ELR (cell line): ENCODE results near the gene WNT3.
"Not testable (repeated sequence)": the region's sequence is repeated elsewhere in the genome, so short reads cannot be mapped to it uniquely, and the experiment has no call there.

Experiments used
- DNase-seq: peaks from one replicate; pipeline ENCODE4 v3.0.0-alpha.2; 2015; ENCODE audit warnings: low read depth

Gene WNT3, protein sequence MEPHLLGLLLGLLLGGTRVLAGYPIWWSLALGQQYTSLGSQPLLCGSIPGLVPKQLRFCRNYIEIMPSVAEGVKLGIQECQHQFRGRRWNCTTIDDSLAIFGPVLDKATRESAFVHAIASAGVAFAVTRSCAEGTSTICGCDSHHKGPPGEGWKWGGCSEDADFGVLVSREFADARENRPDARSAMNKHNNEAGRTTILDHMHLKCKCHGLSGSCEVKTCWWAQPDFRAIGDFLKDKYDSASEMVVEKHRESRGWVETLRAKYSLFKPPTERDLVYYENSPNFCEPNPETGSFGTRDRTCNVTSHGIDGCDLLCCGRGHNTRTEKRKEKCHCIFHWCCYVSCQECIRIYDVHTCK

DNA sequence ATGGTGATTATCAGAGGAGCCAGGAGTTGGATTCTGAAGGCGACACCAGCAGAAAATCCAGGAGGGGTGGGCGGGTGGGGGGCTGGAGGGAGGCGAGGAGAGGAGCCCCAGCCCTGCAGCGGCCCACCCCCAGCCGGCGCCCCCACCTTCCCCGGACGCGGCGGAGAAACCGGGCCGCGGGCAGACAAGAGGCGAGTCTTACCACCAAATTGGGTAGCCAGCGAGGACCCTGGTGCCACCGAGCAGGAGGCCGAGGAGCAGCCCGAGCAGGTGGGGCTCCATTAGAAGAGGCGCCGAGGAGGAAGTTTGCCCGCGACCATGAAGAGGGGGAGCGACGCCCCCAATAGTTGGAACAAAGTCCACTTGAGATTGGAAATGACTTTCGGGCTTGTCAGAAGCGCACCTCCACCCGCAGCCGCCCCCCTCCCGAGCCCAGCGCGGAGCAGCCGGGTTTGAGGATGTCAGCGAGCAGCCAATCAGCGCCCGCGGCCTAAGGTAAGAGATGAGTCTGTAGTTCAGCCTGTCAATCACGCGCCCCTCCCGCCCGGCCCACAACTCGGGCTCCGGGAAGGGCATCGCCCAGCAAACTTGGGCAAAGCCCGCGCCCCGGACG lies at the start of gene WNT3:
Gene WNT3, minus strand, starts transcription at position 377 of the 613 bp plus-strand sequence. Its CDS starts 95 bp downstream, at position 282.
- no peak for DNase-seq

DNA sequence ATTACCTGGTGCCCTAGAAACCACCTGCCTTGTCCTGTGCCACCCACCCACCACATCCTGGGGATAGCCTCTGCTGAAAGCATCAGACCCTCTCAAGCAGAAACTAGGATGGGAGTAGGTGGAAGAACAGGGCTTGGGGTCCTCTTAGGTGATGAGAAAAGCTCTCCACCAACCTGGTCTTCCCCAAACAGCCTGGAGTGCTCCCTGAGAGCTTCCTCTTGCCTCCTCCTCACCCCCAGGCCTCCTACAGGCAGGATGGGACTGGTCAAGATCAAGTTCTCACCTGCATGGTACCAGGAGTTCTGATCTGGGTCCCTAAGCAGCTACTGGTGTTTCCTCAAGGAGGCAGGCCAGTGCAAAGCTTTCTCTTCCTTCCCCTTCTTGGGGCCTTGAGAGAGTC lies 48.3 kb upstream of the WNT3 start:
- DNase-seq = no peak

DNA sequence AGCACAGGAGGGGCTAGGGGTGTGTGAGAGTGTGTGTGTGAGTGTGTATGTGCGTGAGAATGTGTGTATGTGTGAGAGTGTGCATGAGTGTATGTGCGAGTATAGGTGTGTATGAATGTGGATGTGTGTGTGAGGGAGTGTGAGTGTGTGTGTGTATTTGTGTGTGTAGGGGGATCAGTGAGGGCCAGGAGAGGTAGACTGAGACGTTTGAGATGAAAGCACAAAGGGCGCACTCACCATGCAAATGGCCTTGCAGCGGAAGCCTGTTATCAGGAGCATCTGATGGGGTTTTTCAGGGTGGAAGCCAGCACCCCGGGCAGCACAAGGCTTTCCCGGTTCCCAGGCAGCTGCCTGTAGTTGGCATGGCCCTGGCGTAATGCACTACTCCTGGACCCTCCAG lies 47.8 kb upstream of the WNT3 start:
- DNase-seq = no peak

DNA sequence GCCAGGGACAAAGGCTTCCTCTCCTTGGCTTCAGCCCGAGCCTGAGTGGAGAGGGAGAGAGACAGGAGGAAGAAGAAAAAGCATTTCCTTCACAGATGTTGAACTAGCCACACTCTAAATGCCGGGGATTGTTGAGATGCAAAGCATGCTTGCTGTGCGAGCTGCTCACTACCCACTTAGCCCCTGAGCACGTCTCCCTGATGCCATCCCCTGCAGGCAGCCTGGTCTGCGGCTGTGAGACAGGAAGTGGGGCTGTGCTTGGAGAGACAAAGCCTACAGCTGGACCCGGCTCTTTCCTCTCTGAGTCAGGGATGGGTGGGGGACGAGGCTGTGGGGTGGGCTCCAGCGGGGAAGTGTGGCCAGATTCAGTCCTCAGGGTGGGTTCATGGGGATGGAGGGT lies 46.6 kb upstream of the WNT3 start:
- peak; percentile 51 for DNase-seq

DNA sequence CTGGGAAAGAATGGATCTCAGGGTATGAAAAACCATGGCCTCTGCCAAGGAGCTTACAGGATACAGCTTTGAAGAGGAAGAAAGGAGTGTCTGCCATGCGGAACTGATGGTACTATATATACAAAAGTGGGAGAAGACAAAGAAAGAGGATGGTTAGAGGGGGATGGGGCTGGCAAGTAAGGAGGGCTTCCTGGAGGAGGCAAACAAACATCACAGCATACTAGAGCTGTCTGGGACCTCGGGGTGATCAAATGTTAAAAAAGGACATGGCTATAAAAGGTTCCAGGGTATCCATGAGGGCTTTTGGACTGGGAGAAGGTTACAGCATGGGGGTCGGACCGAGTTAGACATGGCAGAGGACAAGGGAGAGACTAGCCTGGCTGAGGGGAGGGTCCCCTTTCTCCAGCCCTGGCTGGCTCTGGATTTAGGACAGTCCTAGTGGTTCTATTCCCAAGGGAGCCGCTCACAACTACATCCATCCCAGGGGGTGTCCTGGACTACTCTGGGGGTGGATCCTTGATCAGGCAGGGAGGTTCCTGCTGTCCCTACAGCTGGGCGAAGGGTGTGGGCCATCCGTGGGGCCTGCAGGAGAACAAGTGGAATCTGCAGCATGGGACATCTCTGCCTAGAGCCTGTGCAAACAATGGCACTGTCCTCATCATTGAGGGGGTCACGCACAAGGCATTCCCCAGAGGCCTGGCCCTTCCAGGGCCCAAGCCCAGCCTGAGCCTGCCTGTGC lies 45.1 kb upstream of the WNT3 start:
- DNase-seq = no peak

DNA sequence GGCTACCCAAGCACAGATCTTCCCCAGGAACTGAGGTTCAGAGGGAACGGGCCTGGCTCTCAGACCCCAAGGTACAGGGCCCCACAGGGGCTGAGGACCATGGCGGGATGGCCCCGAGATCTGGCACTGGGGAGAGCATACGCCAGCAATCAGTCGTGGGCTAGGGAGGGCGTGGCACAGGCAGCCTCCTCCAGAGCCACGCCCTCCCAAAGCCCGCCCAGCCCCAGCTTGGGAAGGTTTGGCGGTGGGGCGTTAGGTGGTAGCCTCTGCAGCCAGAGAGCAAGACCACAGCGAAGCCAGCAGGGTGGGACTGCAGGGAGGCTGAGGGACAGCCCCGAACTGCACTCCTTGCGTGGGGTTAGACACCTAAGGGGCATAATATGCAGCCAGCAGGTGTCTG lies 44.5 kb upstream of the WNT3 start:
- no peak for DNase-seq

DNA sequence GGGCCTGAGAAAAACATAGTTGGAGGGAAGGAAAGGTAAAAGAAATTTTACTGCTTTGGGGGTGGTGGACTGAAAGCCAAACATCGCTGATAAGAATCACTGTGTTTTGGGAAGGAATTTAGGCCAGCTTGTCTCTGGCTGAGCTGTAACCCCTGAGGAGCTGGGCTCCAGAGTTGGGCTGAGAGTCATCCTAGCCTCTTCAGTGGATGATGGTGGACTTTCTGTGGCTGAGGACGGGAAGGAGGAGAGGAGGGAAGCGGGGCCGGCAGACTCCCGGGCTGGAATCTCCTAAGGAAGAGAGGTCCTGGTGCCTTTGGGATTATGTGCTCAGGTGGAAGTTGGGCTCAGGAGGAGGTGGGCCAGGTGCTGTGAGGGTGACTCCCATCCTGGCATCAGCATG lies 41.5 kb upstream of the WNT3 start:
- no peak for DNase-seq

DNA sequence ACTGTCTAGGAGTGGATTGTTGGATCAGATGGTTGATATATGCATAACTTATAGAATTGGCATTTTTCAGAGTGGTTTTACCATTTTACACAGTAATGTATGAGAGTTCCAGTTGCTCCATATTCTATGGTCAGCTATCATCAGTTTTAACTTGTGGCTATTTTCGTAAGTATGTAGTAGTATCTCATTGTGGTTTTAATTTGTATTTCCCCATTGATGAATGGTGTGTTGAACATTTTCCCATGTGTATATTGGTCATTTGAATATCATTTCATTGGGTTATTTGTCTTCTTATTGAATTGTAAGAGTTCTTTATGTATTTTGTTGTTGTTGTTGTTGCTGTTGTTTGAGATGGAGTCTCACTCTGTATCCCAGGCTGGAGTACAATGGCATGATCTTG lies 39.1 kb upstream of the WNT3 start:
- DNase-seq = no peak

DNA sequence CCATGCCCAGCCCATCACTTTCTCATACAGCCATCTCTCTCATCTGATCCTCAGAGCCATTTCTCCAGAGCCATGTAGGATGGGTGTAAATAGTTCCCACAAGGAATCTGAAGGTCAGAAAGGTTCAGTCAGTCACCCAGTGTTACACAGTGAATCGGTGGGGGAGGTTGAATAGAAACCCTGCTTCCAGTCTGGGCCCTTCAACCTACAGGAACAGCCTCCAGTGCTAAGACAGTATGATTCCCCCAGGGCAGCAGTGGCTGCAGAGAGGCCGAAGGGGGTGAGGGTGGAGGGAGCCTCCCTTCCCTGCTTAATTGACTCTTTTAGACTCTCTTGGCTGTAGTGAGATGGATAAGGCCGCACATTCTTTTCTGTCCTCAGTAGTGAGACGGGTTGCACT lies 36.5 kb upstream of the WNT3 start:
- no peak for DNase-seq

DNA sequence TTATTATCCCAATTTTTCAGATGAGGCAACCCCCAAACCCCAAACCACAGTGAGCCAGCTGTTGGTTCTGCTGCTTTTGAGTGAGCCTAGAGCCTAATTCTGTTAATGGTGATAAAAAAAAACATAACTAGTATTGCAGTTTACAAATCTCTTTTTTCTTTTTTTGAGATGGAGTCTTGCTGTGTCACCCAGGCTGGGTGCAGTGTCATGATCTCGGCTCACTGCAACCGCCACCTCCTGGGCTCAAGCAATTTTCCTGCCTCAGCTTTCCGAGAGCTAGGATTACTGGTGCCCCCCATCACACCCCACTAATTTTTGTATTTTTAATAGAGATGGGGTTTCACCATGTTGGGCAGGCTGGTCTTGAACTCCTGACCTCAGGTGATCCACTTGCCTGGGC lies 36.0 kb upstream of the WNT3 start:
- DNase-seq = no peak

DNA sequence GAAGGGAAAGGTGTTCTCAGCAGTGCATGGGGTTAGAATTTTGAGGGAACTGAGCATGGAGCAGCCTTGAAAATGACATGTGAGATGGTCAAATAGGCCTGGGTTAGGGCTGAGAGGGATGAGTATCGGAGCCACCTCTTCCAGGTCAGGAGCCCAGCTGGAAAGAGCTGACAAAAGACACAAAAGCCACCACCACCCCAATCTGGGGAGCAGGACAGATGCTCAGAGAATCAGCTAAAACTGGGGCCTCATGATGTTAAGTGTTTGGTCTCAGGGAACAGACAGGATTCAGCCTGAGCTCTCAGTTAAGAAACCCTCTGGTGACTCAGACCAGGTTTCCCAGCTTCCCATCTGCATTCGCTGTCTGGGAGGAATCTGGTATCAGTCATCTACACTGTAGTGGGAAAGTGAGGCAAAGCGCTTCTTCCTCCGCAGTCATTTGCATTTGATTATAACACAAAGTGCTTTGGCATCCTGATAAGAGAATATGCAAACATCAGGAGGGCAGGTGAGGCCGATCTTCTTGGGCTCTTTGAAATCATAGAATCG lies 35.5 kb upstream of the WNT3 start:
- DNase-seq = peak; percentile 64

DNA sequence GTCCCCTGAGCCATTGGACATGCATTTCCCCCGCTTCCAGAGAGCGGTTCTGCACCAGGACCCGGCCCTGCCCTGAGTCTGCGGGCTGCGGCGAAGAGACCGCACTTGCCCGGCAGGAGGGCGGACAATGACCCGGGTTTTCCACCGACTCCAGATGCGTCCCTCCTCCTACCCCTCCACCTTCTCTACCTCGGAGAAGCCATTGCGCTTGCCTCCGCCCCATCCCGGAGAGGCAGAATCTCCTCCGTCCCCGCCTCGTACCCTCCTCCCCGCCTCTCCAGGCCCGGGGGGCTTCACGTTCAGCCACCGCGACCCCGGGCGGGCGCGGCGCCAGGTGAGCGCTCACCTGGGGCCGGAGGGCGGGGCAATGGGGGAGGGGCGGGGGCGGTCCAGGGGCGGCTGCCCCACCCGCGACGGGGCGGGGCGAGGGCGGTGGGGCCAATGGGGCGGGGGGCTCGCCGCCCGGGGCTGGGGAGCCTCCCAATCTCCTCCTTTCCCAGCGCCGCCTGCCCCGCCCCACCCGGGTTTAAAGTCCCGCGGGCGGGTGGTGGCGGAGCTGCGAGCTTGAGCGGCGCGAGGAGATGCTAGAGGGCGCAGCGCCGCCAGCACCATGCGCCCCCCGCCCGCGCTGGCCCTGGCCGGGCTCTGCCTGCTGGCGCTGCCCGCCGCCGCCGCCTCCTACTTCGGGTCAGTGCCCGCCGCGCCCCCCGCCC lies 32.7 kb upstream of the WNT3 start, which contains the start of gene WNT9B:
Gene WNT9B, plus strand, starts transcription at position 555 of the 713 bp plus-strand sequence. Its CDS starts 56 bp downstream, at position 611.
- DNase-seq = no peak

DNA sequence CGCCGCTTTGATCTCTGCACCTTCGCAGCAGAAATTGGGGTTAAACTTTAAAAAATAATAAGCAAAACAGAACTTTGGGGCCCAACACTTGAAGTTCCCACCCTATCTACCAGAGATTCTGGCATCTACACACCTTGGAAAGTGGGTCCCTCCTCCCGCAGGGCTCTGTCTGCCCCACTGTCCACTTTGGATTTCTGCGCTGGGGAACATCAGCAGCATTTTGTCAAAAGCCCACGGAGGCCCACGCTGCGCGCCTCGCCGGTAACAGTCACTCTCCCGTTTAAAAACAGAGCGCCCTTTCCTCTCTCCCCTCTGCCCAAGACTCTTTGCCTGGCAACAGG lies 32.2 kb upstream of the WNT3 start:
- no peak for DNase-seq

DNA sequence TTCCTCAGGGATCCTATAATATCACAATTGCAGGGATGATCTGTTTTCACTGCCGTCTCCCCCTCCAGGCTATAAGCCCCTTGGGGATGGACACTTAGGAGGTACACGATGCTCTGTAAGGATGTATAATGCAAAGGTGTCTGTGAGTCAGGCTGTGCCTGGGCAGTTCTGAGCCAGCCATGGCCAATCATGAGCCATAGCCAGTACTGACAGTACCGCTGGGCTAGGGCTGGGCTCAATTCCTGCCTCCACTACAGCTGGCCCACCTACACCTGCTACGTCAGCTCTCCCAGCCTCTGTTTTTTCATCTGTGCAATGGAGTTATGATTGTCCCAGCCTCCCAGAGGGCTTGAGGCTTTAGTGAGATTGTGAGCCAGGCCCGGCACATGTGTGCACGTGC lies 30.0 kb upstream of the WNT3 start:
- no peak for DNase-seq

DNA sequence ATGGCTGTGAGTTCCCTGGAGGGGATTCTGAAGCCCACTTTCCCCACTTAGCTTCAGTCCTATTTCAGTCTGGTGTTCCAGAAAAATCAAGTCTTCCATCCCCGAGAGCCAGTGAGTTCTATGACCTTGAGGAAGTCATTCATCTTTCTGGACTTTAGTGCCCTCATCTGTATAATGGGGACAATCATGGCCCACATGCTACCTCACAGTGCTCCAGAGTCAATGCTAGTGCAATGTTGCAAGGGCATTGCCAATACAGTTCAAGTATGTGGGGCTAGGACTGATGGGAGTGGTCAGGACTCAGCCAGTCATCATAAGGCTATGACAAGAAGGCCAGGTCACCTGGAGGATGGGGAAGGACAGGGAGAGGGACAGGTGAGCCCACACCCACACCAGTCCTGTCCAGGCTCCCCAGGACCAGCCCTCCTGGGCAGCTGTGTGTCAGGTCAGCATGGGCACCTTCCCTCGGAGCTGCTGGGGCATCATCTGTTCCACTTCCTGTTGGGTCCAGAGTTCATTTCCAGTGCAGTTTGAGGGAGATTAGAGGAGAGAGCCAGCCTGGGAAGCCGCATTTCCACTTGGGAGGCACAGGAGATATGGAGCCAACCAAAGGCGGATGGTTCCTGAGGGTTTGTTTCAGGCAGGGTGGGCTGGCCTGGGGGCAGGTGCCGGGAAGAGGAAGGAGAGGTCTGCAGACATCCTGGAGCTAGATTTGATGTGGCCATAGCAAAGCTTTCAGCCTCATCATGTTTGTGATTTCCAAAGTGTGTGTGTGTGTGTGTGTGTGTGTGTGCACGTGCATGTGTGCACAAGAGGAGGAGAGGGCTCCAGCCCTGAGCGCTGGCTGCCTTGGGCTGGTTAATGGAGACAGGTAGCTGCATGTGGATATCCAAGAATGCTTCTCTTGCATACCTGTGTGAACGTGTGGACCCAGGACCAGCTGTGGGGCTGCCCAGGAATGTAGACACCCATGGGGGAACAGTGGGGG lies 29.0 kb upstream of the WNT3 start:
- no peak for DNase-seq

DNA sequence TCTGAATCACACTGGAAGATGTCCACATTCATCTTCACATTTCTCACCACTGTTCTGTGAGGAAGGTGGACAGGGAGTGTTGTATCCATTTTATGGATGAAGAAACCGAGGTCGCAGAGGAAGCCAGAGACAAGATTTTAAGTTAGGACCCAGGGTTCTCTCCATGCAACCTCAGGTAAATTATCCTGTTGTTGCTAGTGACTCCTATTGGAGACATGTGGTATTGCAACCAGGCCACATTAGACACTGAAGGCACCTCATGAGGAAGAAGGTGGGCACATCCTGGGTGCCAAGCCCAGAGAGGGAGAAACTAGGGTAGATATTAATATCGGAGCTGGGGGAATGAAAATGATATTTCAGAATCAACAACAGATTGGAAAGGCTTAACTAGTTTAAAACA lies 24.3 kb upstream of the WNT3 start:
- peak; percentile 43 for DNase-seq

DNA sequence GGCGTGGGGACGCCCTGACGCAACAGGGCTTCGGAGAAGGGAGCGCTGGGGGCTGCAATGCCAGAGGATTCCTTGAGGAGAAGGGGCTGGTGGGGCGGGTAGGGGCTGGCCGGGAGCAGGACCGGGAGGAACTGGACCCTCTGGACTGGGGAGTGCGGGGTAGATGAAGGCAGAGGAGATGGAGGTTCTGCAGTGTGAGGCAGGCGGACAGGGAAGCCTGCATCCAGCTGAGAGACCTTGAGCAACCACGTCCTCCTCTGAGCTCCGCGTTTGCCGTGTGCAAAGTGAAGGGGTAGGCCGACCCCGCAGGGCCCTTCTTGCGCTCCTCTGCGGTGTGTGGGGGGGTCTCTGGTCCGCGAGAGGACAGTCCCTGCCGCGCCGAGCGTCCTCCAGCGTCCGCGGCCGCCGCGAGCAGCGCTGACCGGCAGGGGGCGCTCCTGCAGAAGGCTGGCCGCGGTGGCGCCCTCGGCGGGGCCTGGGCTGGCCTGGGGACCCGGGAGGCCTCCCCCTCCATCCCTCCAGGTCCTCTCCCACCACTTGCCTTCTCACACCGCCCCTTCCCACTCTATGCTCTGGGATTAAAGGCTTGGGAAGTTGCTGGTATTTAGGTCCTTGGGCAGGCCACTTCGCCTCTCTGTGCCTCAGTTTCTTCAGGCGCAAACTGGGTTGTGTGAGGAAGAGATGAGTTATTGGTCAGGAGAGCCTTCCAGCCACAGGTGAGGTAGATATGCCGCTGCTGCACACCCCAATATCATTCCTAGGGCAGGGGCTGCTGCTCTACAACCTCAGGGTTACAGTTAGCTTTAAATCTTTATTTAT lies 23.3 kb upstream of the WNT3 start:
- peak; percentile 41 for DNase-seq

DNA sequence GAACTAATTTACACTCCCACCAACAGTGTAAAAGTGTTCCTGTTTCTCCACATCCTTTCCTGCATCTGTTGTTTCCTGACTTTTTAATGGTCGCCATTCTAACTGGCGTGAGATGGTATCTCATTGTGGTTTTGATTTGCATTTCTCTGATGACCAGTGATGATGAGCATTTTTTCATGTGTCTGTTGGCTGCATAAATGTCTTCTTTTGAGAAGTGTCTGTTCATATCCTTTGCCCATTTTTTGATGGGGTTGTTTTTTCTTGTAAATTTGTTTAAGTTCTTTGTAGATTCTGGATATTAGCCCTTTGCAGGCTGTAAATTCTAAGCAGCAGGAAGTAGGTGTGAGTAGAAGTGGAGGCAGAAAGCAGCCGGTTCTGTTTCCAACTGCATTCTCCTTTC lies 22.1 kb upstream of the WNT3 start:
- DNase-seq = not testable (repeated sequence)

DNA sequence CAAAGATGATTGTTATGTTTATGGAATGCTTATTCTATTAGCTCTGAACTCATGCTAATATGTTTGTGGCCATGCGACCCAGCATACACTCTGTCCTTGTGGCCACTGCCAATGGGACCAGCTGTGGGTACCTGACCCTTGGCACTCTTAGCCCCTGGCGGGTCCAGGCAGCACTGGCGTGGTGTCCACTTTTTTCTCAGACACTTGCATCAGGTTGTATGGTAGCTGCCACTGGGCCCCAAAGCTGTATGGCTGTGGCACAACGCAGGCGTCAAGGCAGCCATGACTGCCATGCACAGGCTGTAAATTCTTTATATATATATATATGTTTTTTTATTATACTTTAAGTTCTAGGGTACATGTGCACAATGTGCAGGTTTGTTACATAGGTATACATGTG lies 20.7 kb upstream of the WNT3 start:
- DNase-seq = no peak

DNA sequence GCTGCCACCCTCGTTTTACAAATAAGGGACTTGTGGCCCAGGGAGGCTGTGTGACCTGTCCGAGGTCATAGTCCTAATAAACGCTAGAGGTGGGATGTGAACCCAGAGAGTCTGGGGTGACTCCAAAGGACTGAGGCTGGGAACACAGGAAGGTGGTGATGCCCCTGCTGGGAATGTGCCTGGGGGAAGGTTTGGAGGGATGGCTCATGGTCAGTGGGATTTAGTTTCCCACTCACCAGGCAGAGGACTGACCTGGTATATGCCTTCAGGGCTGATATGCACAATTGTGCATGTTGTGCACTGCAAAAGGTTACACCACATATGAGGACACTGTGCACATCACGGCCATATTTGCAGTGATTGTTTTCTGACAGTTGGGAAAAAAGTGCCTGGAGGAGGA lies 19.0 kb upstream of the WNT3 start:
- DNase-seq = peak; percentile 58
